Muscle layer of colon (tissue), 2 donors: Measurements from ENCODE around the gene RGL2.
"Not testable (repeated sequence)": the region's sequence is repeated elsewhere in the genome, so short reads cannot be mapped to it uniquely, and the experiment has no call there.

Source experiments
- H3K27ac ChIP-seq: one replicate; pipeline ENCODE4 v1.7.0; 2013; ENCODE audit warnings: low read depth, mild to moderate bottlenecking, low read length, moderate library complexity
- H3K27me3 ChIP-seq, 2 donors: one replicate each; pipeline ENCODE4 v1.7.0; 2013; ENCODE audit warnings: low read length in 2 of 2, mild to moderate bottlenecking in 2 of 2; ENCODE audit not compliant: insufficient read depth in 2 of 2, control insufficient read depth in 1 of 2
- H3K36me3 ChIP-seq: one replicate; pipeline ENCODE4 v1.7.0; 2013; ENCODE audit warnings: mild to moderate bottlenecking, low read length; ENCODE audit not compliant: insufficient read depth
- H3K4me1 ChIP-seq: one replicate; pipeline ENCODE4 v1.7.0; 2013; ENCODE audit warnings: mild to moderate bottlenecking, low read length; ENCODE audit not compliant: insufficient read depth
- H3K4me3 ChIP-seq, 2 donors: one replicate each; pipeline ENCODE4 v1.7.0; 2013; ENCODE audit warnings: low read length in 2 of 2, low read depth in 1 of 2, mild to moderate bottlenecking in 1 of 2, moderate library complexity in 1 of 2
- H3K9ac ChIP-seq: one replicate; pipeline ENCODE4 v1.7.0; 2013; ENCODE audit warnings: low read length
- H3K9me3 ChIP-seq: one replicate; pipeline ENCODE4 v1.7.0; 2013; ENCODE audit warnings: mild to moderate bottlenecking, low read length
- donor health status: abdominal sarcoma.
- donor health status: Adenocarcinoma of cecum.

The RGL2 gene

GRCh38 chr6:33276864-33277662, 21.7 kb downstream of the RGL2 start, which contains the start of gene B3GALT4:
B3GALT4 (plus strand) TSS chr6:33277123; CDS start chr6:33277420, 297 bp downstream.
- H3K4me3 ChIP-seq, result peak within 1 kb of the TSS; percentile 57 to 69
- H3K27ac ChIP-seq, result peak within 1 kb of the TSS; percentile 96
- H3K36me3 ChIP-seq, result peaks cover 44% of the 10 kb centered on the region
- H3K27me3 ChIP-seq, result no peaks in the 10 kb centered on the region
- peaks cover 48% of the 10 kb centered on the region for H3K4me1 ChIP-seq
- peak within 1 kb of the TSS; percentile 45 for H3K9ac ChIP-seq
- H3K9me3 ChIP-seq, result no peaks in the 10 kb centered on the region

DNA sequence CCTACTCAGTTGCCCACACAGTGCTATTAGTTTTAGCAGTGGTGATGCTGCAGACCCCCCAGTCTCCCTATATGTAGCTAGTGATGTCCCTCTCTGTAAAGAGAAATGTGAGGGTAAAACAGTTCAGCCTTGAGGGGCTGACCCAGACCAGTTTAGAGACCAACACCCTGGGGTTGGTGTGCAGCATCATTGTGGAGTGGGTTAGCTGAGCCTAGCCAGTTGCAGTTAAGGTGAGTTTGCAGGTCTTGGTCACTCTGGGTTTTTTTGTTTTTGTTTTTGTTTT, 22.2 kb downstream of the RGL2 start:
- Histone ChIP-seq H3K4me3 (peak overlapping the region; percentile 57 to 69), H3K9ac (peak overlapping the region; percentile 45), H3K36me3 (peaks cover 41% of the 10 kb centered on the region), H3K4me1 (peaks cover 48% of the 10 kb centered on the region), H3K27ac (peak overlapping the region; percentile 96), H3K9me3 (no peaks in the 10 kb centered on the region), H3K27me3 (no peaks in the 10 kb centered on the region)

GRCh38 chr6:33275795-33276580, 22.8 kb downstream of the RGL2 start:
- peaks cover 41% of the 10 kb centered on the region for H3K36me3 ChIP-seq

GRCh38 chr6:33273924-33274902, 24.5 kb downstream of the RGL2 start:
- Histone ChIP-seq H3K4me3 (no peak overlapping the region), H3K27ac (no peak overlapping the region), H3K9ac (no peak overlapping the region), H3K36me3 (peaks cover 38% of the 10 kb centered on the region), H3K27me3 (no peaks in the 10 kb centered on the region), H3K9me3 (no peaks in the 10 kb centered on the region), H3K4me1 (peaks cover 48% of the 10 kb centered on the region)

More at GRCh38 chr6:33275795-33276580, 22.8 kb downstream of the RGL2 start:
- peak overlapping the region; percentile 57 to 69 for H3K4me3 ChIP-seq
- not testable (repeated sequence) for H3K9me3 ChIP-seq, H3K27me3 ChIP-seq, H3K27ac ChIP-seq
- H3K4me1 ChIP-seq, result peaks cover 48% of the 10 kb centered on the region
- H3K9ac ChIP-seq, result peak overlapping the region; percentile 45

DNA sequence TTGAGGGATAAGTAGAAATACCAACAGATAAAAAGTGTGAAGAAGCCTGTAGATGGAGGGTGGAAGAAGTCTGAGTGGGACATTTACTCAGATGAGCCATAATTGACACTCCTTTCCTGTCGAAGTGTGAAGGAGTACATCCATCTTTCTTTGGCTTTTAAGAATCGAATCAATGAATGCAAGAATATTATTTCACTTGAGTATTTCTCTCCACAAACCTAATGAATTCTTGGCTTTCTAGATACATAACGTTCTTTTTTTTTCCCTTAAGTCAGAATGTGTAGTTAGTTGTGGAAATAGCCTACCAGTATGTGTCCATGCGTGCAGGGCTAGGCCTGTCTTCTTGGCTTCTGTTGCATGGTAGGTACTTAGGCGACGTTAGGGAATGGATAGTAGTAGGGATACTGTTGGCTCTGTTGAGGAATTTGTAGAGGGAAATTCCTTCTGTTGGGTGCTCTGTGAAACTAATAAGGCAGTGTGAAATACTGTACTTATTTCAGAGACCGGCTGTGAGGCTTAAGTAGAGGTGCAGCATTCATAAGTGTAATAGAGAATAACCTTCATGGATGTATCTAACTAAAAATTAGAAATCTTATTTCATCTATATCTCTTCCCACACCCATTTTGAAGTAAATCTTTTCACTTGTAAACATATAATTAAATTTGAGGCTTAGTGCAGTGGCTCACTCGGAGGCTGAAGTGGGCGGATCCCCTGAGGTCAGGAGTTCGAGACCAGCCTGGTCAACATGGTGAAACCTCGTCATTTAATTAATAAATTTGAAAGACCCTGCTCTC, 25.4 kb downstream of the RGL2 start:
- Histone ChIP-seq H3K9me3 (no peaks in the 10 kb centered on the region), H3K27ac (peak overlapping the region; percentile 97), H3K4me3 (peak overlapping the region in 1 of 2 donors; percentile 98), H3K4me1 (peaks cover 48% of the 10 kb centered on the region), H3K36me3 (peaks cover 47% of the 10 kb centered on the region), H3K27me3 (no peaks in the 10 kb centered on the region), H3K9ac (peak overlapping the region; percentile 41)

- Histone ChIP-seq H3K27me3 (no peaks in the 10 kb centered on the region), H3K4me1 (peaks cover 40% of the 10 kb centered on the region), H3K36me3 (peaks cover 55% of the 10 kb centered on the region), H3K9me3 (no peaks in the 10 kb centered on the region), H3K27ac (peak overlapping the region; percentile 97), H3K9ac (peak overlapping the region; percentile 41), H3K4me3 (peak overlapping the region; percentile 83 to 98)
These were observed 26.2 kb downstream of the RGL2 start for GRCh38 chr6:33272275-33273128.

GRCh38 chr6:33271468-33272274, 27.1 kb downstream of the RGL2 start, which contains the start of the genes RPS18 and VPS52:
RPS18 (plus strand) TSS chr6:33272075; CDS start chr6:33272120, 45 bp downstream.
VPS52 (minus strand) TSS chr6:33271876; CDS start chr6:33271675, 201 bp downstream.
- peaks cover 39% of the 10 kb centered on the region for H3K4me1 ChIP-seq
- H3K9me3 ChIP-seq, result no peaks in the 10 kb centered on the region
- peak within 1 kb of the TSS; percentile 79 for H3K9ac ChIP-seq
- peaks cover 63% of the 10 kb centered on the region for H3K36me3 ChIP-seq
- H3K27ac ChIP-seq, result peak within 1 kb of the TSS; percentile 97
- H3K4me3 ChIP-seq, result peak within 1 kb of the TSS; percentile 83 to 98
- H3K27me3 ChIP-seq, result no peaks in the 10 kb centered on the region

GRCh38 chr6:33271117-33271467, 27.6 kb downstream of the RGL2 start:
- Histone ChIP-seq H3K27ac (peak overlapping the region; percentile 97), H3K27me3 (no peaks in the 10 kb centered on the region), H3K4me3 (peak overlapping the region; percentile 83 to 98), H3K9me3 (no peaks in the 10 kb centered on the region), H3K36me3 (peaks cover 63% of the 10 kb centered on the region), H3K9ac (peak overlapping the region; percentile 79), H3K4me1 (peaks cover 33% of the 10 kb centered on the region)

DNA sequence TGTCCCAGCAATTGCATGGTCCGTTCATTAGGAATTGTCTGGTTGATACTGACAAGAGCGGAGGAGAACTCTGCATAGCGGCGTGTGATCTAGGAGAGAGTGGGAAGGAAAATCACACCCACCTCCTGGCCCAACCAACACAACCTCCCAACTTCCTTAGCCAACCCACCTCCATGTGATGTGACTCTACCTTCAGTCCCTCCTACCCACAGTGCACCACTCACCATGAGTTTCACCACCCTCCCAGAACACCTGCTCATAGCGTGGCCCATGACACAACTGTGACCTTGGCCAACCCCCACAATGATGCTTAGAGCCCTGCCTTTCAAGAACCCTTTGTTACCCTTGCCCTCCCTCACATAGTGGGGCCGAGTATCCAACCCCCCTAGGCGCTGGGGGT, 34.7 kb downstream of the RGL2 start:
- Histone ChIP-seq H3K4me3 (no peak overlapping the region), H3K9ac (no peak overlapping the region), H3K4me1 (no peaks in the 10 kb centered on the region), H3K27ac (no peak overlapping the region), H3K36me3 (peaks cover 60% of the 10 kb centered on the region), H3K9me3 (no peaks in the 10 kb centered on the region), H3K27me3 (no peaks in the 10 kb centered on the region)
